Kidney (tissue), 14 donors: ENCODE data around the gene FXYD3. TPM values are rescaled to one million over a fixed set of nuclear protein-coding genes. Genes with fewer than 3 reads are reported as not detected.

ENCODE experiments used
- DNase-seq, 5 donors: peaks; one replicate each; pipeline ENCODE4 v3.0.0-alpha.2; 2013 to 2020
- FAIRE-seq: peaks from 2 replicates; lab custom pipeline; 2012; peaks lifted over from hg19 to GRCh38; lab: Jason Lieb, UNC
- H3K27ac ChIP-seq, 2 donors: one replicate each; pipeline ENCODE4 v1.7.0; 2013; ENCODE audit warnings: low read depth in 2 of 2, low read length in 2 of 2, inconsistent platforms in 1 of 2
- H3K27me3 ChIP-seq: one replicate; pipeline ENCODE4 v1.7.1; 2013; ENCODE audit warnings: low read length, inconsistent platforms; ENCODE audit not compliant: control insufficient read depth, insufficient read depth
- H3K36me3 ChIP-seq, 3 donors: one replicate each; pipeline versions ENCODE4 v1.7.0 to v1.7.1; 2013; ENCODE audit warnings: low read length in 3 of 3, control low read depth in 1 of 3, inconsistent platforms in 1 of 3; ENCODE audit not compliant: insufficient read depth in 3 of 3, control insufficient read depth in 2 of 3
- H3K4me1 ChIP-seq, 3 donors: one replicate each; pipeline versions ENCODE4 v1.7.0 to v1.7.1; 2013; ENCODE audit warnings: low read length in 3 of 3, inconsistent platforms in 1 of 3, low read depth in 1 of 3; ENCODE audit not compliant: control insufficient read depth in 2 of 3, insufficient read depth in 2 of 3
- H3K4me3 ChIP-seq, 3 donors: one replicate each; pipeline versions ENCODE4 v1.7.0 to v1.8.1; 2013; ENCODE audit warnings: low read length in 3 of 3, control low read depth in 1 of 3, inconsistent platforms in 1 of 3
- H3K9ac ChIP-seq, 3 donors: one replicate each; pipeline versions ENCODE4 v1.7.0 to v1.7.1; 2013; ENCODE audit warnings: low read length in 3 of 3, control low read depth in 1 of 3, inconsistent platforms in 1 of 3
- H3K9me3 ChIP-seq, 3 donors: one replicate each; pipeline versions ENCODE4 v1.7.0 to v1.7.1; 2013; ENCODE audit warnings: low read length in 3 of 3, control low read depth in 1 of 3, inconsistent platforms in 1 of 3; ENCODE audit not compliant: control insufficient read depth in 2 of 3, insufficient read depth in 1 of 3
- CTCF ChIP-seq: IDR thresholded peaks from 3 replicates; pipeline ENCODE4 v1.5.1; 2012; ENCODE audit warnings: mild to moderate bottlenecking, moderate library complexity, borderline replicate concordance; ENCODE audit not compliant: insufficient read depth; ENCODE audit errors: extremely low read depth
- intact Hi-C: fragments of 100-400 bp; cut with DNase I; formaldehyde crosslinking; loops from one replicate; pipeline ENCODE4 v1.11.1; 2022
- polyA plus RNA-seq: library from polyadenylated mRNA; stranded (reverse); fragments of 350-450 nt; fragmentation: Illumina TruSeq; extraction: RNeasy Lipid Tissue Mini Kit (QIAGEN cat#74804); gene quantifications from one replicate; pipeline ENCODE4 v1.2.3, GENCODE V29; 2014; ENCODE audit warnings: low read depth, low replicate concordance; ENCODE audit not compliant: insufficient read depth
- total RNA-seq: library from RNA; stranded (reverse); fragmentation: NEBNext Ultra II Directional; extraction: Animal tissue kit (Norgen Biotek cat#: 25700); gene quantifications from one replicate; pipeline ENCODE4 v1.2.1, GENCODE V29; 2021
- donor health status: control.
- donor health status: control.
- donor health status: control.
- donor health status: control.
- donor health status: control.
- donor health status: DM: yes; HTN: yes; CAD: no.
- donor health status: Normal renal cell carcinoma (clear cell type).

Gene FXYD3
- total and polyA plus RNA-seq, 2 donors from 2014 or later, result 26.4 to 33.7 TPM

GRCh38 chr19:35119578-35120155 lies 4.0 kb downstream of the FXYD3 start:
- peaks cover 0 to 10% (median 0%) of the 10 kb centered on the region in 3 donors for H3K4me1 ChIP-seq
- DNase-seq (no peak), FAIRE-seq (no peak)
- no peak overlapping the region for H3K4me3 ChIP-seq
- no peak overlapping the region for H3K27ac ChIP-seq
- H3K36me3 ChIP-seq, result no peaks in the 10 kb centered on the region
- no peak for TF ChIP-seq CTCF
- no peaks in the 10 kb centered on the region for H3K27me3 ChIP-seq
- H3K9ac ChIP-seq, result no peak overlapping the region
- intact Hi-C loops, result no loop called here
- no peaks in the 10 kb centered on the region for H3K9me3 ChIP-seq

GRCh38 chr19:35120492-35120891 lies 4.9 kb downstream of the FXYD3 start:
- no peak overlapping the region for H3K9ac ChIP-seq
- no peak overlapping the region for H3K4me3 ChIP-seq
- intact Hi-C loops, result no loop called here
- no peak for TF ChIP-seq CTCF
- peaks cover 0 to 9% (median 0%) of the 10 kb centered on the region in 3 donors for H3K4me1 ChIP-seq
- no peak for FAIRE-seq
- no peaks in the 10 kb centered on the region for H3K36me3 ChIP-seq
- no peaks in the 10 kb centered on the region for H3K27me3 ChIP-seq
- no peaks in the 10 kb centered on the region for H3K9me3 ChIP-seq
- DNase-seq, result no peak
- H3K27ac ChIP-seq, result no peak overlapping the region

- Histone ChIP-seq H3K27ac (no peak overlapping the region), H3K4me3 (no peak overlapping the region), H3K27me3 (no peaks in the 10 kb centered on the region), H3K9me3 (no peaks in the 10 kb centered on the region), H3K9ac (no peak overlapping the region), H3K36me3 (no peaks in the 10 kb centered on the region), H3K4me1 (peaks cover 0 to 9% (median 0%) of the 10 kb centered on the region in 3 donors)
- FAIRE-seq (no peak), DNase-seq (no peak)
- no peak for TF ChIP-seq CTCF
- intact Hi-C loops, result no loop called here
Measured at GRCh38 chr19:35120898-35121297, 5.3 kb downstream of the FXYD3 start.
